HG02798 (cell line): ENCODE results near the gene CEP72.
"Not testable (repeated sequence)": the region's sequence is repeated elsewhere in the genome, so short reads cannot be mapped to it uniquely, and the experiment has no call there.

ENCODE experiments used
- ATAC-seq: cut with Tn5 transposase; IDR thresholded peaks from one replicate; pipeline ENCODE4 v1.9.1; 2021; ENCODE audit warnings: mild to moderate bottlenecking; ENCODE audit not compliant: unreplicated experiment, poor library complexity

CEP72 gene

DNA sequence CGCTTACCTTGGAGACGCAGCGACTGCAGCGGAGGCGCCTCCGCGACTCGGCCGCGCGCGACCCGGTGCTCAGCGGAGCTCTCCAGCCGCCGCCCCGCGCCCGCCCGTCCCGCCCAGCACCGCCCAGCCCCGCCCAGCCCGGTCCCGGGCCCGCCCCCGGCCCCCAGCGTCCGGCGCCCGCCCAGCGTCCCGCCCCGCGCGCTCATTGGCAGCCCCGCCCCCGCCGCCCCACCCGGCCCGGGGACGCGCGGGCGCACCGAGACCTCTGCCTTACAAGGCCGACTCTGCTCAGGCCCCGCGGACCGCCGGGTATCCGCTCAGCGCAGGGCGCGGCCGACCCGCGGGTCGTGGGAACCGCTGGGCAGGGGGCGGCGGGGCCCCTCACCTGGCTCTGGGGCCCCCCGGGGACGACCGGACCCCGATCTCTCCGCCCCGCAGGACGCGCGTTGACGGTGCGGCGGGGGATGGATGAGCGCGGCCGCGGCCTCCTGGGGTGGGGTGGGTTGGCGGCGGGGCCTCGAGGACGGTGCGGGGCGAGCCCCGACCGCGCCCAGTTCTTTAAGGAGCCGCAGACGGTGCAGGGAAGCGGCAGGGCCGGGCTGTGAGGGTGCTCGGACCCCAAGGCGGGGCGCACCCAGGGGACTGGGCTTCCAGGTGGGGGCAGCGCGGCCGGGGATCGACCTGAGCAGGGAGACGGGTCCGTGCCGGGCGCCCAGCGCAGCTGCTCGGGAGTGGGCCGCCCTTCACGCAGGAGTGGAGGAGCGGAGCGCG, 81.3 kb downstream of the CEP72 start, which contains the start of gene TPPP:
Gene TPPP (minus strand): TSS at position 82 of the 771 bp plus-strand sequence. CDS start 15,292 bp downstream, outside the sequence.
- peak; percentile 84 for ATAC-seq

GRCh38 chr5:694042-694431, 81.9 kb downstream of the CEP72 start:
- not testable (repeated sequence) for ATAC-seq

- not testable (repeated sequence) for ATAC-seq
Measured at GRCh38 chr5:695475-695874, 83.3 kb downstream of the CEP72 start.

DNA sequence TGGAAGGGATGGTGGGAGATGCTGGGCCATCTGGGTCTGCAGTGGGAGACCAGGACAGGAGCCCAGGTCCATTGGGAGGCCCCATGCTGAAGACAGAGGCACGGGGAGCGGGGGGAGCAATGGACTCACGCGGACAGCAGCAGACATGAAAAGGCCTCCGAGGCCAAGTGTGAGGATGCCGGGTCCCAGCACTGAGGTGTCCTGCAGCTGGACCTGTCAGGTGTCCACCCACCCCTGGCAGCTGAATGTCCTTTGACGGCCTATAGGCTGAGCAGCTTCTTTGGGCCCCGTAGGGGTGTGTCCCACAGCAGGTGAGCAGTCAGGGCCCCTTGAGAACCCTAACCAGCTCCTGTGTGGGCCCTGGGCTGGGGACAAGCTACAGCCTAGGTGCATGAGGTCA, 84.1 kb downstream of the CEP72 start:
- ATAC-seq = not testable (repeated sequence)

DNA sequence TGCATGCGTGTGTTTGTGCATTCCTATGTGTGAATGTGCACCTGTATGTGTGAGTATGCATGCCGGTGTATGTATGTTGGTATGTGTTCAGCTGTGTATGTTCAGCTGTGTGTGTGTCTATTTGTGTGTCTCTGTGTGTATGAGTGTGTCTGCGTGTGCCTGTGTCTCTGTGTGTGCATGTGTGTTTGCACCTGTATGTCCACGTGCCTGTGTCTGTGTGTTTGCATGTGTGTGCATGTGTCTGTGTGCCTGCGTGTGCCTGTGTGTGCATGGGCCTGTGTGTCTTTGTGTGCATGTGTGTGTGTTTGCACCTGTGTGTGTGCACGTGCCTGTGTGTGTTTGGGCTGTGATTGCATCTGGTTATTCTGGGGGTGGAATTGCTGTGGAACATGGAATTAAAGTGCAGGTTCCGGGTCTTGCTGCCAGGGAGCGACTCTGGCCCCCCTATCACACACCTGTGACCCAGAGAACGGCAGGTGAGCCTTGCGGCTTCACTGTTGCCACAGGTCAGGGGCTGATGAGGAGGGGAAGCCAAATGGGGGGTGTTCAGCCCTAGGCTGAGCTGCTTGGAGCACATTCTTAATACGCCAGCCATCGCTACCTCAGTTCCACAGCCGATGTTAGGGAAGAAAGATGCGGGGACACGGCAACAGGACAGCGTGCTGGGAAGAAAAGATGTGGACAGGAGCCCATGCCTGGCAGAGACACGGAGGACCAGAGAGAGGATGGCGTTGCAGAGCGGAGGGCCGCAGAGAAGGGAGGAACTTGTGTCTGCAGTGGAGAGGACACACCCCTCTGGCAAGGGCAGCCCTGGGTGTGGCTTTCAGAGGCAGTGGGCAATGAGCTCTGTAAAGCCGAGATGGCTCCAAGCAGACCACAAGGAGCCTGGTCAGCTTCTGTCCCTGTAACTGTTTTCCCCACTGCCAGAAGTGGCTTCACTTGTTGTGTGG, 84.9 kb downstream of the CEP72 start:
- ATAC-seq = not testable (repeated sequence)
